Measurements from ENCODE around the gene PDC. TPM values are rescaled to one million over a fixed set of nuclear protein-coding genes. Genes with fewer than 3 reads are reported as not detected.

The PDC gene
- total RNA-seq, 1 donor from 2014 or later, result not detected

GRCh38 chr1:186429017-186429416 is 31.9 kb downstream of the PDC start:
- TF ChIP-seq CTCF (conservative IDR thresholded peaks at IDR 0.05; ENCODE audit: low read depth, low read length), result no peak
- H3K4me3 ChIP-seq (ENCODE audit: low read depth, low read length), result no peak overlapping the region
- DNase-seq (ENCODE audit: low read depth), result no peak

- no peak overlapping the region for H3K4me3 ChIP-seq (ENCODE audit: low read depth, low read length)
- no peak for TF ChIP-seq CTCF (conservative IDR thresholded peaks at IDR 0.05; ENCODE audit: low read depth, low read length)
- no peak for DNase-seq (ENCODE audit: low read depth)
Measured at GRCh38 chr1:186426118-186426517, 34.8 kb downstream of the PDC start.

GRCh38 chr1:186424539-186424938 is 36.4 kb downstream of the PDC start:
- DNase-seq (ENCODE audit: low read depth), result no peak
- no peak overlapping the region for H3K4me3 ChIP-seq (ENCODE audit: low read depth, low read length)
- TF ChIP-seq CTCF (conservative IDR thresholded peaks at IDR 0.05; ENCODE audit: low read depth, low read length), result no peak

- TF ChIP-seq CTCF (conservative IDR thresholded peaks at IDR 0.05; ENCODE audit: low read depth, low read length), result no peak
- H3K4me3 ChIP-seq (ENCODE audit: low read depth, low read length), result no peak overlapping the region
- no peak for DNase-seq (ENCODE audit: low read depth)
Measured at GRCh38 chr1:186421446-186421845, 39.5 kb downstream of the PDC start.

GRCh38 chr1:186420923-186421322 is 40.0 kb downstream of the PDC start:
- no peak for DNase-seq (ENCODE audit: low read depth)
- TF ChIP-seq CTCF (conservative IDR thresholded peaks at IDR 0.05; ENCODE audit: low read depth, low read length), result no peak
- H3K4me3 ChIP-seq (ENCODE audit: low read depth, low read length), result no peak overlapping the region

- TF ChIP-seq CTCF (conservative IDR thresholded peaks at IDR 0.05; ENCODE audit: low read depth, low read length), result no peak
- no peak overlapping the region for H3K4me3 ChIP-seq (ENCODE audit: low read depth, low read length)
Measured at GRCh38 chr1:186420311-186420710, 40.6 kb downstream of the PDC start.

GRCh38 chr1:186418503-186418902 is 42.4 kb downstream of the PDC start:
- no peak for TF ChIP-seq CTCF (conservative IDR thresholded peaks at IDR 0.05; ENCODE audit: low read depth, low read length)
- no peak for DNase-seq (ENCODE audit: low read depth)

More at GRCh38 chr1:186420311-186420710, 40.6 kb downstream of the PDC start:
- no peak for DNase-seq (ENCODE audit: low read depth)

More at GRCh38 chr1:186418503-186418902, 42.4 kb downstream of the PDC start:
- H3K4me3 ChIP-seq (ENCODE audit: low read depth, low read length), result no peak overlapping the region
